ENCODE results near the gene VAC14.

The VAC14 gene

DNA sequence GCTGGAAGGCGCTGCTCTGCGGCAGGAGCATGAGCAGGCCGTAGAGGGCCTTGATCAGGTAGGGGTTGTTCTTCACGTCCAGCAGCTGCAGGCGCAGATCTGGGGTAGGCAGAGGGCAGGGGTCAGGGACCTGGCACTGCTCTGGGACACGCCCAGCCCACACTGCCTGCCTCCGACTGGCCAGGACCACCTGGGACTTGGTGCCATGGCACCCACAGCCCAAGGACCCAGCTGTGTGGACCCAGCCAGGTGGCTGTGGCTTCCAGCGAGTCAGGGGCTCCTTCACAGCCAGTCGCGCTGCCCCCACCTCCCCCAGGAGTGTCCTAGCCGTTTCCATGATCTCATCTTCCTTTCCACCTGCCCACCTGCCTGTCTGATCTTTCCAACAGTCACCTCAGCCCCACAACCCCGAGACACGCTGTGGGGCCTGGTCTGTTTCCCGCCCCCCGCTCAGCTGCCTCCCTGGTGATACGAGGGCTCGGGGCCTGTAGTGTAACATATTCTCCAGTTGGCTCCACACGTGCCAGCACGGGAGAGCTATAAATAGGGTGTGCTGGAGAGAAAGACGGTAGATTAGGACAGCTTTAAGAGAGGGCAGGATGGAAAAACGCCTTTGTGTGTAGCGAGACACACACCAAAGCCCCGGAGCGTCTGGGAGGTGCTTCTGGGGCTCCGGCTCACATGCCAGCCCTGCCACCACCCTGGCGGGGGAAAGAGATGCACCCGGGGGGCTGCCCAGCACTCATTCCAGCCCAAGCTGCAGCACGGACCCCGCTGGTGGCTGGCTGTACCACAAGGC, 107.9 kb downstream of the VAC14 start:
- DNase-seq (ENCODE audit: low read depth in 2 of 2): no peak

DNA sequence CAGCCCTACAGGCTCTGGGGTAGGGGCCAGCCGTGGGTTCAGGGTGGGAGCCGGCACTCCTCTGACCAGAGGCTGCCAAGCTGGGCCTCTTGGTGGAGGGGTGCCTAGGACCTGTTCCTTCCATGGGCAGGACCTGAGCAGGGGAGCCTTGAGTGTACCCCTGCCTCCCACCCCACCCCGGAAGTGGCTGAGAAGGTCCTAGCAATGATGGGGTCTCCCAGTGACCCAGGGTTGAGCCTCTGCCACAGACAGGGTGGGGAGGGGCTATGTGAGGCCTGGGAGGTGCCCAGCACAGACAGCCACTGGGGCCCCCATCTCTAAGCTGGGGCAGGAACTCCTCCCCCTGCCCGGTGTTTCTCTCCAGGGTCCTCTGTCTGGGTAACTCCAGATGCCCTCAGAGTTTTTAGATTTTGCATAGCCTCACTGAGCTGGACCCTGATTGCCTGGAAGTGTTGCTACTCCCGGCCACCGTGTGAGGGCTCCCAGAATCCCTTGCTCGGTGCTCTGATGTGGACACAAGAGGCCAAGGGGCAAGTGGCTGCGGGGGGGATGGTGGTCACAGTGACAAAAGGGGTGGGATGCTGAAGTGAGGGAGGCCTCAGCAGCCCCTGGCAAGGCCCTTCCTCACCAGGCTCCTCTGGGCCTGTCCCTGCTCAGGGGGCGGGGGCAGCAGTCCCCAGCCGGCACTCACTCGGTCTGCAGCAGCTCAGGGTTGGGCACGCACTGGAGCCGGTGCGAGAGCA, 108.7 kb downstream of the VAC14 start:
- DNase-seq (ENCODE audit: low read depth in 2 of 2): no peak

DNA sequence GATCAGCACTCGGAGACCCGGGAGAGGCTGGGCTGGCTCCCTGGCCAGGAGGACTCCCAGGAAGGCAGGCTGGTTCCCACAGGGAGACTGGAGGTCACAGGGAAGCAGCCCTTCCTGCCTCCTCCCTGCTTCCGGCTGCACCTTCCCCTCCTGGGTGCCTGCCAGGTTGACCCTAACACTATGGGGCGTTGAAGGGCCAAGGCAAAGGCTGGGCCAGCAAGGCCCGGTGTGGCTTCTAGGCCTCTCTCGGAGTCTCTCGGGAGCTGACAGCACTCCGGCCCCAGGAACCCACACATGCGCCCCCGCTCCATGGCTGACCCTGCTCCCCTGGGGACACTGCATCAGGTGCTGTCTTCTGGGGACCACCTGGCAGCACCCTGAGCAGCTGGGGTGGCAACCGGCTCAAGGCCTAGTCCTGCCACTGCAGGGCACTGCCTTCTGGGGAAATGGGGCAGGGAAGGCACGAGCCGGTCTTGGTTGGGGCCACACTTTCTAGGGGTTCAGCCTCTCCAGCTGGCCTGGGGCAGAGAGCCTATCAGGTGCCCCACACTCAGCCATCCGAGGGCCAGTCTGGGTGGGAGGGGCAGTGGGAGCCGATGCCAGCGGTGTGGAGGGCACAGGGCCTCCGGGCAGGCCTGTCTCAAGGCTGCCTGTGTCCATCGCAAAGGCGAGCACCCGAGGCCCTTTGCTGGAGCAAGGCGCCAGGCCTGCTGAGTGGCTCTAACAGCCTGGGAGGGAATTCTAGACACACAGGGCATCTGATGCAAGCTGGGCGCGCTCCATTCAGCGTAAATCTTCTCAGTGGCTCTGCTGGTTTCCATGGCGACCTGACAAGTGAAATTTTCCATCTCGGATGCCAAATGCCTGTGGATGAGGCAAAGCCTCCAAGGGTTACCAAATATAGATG, 109.5 kb downstream of the VAC14 start:
- no peak for DNase-seq (ENCODE audit: low read depth in 2 of 2)

DNA sequence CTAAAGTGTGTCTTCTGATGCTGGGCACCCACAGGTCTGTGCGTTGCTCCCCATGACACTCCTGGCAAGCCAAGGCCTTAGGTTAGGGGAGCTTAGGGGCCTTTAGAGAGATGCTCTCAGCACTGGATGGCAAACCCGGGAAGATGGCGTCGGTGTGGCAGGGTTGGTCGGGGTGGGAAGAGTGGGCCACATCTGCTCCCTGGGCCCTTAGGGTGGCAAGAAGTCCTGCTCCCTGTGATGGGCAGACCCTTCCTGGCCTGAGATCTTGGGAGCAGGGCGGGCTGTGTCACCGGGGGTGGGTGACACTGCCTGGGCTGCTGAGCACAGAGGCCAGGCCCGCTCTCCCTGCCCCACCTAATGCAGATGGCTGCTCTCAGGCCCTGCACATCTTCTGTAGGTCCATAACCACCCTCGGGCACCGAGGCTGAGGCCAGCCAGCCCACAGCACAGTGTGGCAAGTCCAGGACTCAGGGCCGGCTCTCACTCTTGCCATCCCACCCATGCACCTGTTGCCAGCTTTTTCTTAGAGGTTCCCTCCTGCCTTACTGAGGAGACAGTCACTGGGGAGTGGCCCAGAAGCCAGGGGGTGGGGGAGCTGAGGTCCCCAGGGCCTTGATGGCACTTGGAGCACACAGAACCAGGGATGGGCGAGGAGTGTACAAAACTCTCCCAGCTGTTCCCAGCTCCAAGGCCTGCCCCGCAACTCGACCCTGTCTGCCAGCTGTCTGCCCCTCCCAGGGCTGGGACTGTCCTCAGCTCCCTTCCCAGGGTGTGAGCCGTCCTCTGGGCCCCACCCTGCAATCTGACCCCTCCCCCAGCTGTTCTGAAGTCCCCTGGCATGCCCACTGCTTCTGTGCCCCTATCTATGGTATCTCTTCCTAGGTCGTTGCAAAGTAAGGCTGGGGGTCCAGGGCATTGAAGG, 110.7 kb downstream of the VAC14 start:
- DNase-seq (ENCODE audit: low read depth in 2 of 2): no peak

DNA sequence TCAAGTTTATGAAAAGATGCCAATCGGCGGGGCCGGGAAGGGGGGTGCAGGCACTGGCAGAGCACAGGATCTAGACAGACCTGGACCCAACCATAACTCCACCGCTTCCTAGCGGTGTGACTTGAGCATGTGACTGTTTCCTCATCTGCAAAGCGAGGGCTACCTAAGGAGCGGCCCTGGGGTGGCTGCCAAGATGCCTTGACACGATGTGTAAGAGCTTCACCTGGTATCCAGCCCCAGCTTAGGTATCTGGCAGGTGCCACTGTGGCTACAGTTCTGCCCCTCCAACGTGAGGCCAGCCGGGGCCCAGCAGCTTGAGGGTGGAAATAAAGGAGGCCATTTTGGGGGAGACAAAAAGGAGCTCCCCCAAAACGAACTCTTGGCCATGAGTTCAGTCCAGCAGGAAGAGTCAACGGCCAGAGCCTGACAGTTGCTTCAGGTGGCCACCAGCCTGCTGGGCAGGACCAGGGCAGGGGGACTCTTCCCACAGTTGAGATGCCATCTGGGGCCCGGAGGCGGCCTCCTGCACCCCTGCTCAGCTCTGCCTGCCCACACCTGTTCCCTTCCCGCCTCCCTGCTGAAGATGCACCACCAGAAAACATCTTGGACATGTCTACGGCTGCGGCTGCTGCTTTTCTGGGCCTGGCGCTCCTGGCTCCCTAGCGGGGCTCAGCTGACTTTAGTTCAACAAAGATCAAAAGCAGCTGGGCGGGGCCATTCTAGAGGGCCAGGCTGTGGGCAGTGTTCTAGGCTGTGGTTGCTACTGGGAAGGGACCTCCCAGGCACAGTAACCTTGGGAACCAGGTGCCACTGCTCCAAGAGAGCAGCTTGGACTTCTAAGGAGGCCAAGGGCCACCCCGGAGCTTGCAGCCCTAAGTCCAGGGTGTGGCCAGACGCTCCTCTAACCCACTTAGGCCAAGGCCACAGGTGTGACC, 111.7 kb downstream of the VAC14 start:
- no peak for DNase-seq (ENCODE audit: low read depth in 2 of 2)

DNA sequence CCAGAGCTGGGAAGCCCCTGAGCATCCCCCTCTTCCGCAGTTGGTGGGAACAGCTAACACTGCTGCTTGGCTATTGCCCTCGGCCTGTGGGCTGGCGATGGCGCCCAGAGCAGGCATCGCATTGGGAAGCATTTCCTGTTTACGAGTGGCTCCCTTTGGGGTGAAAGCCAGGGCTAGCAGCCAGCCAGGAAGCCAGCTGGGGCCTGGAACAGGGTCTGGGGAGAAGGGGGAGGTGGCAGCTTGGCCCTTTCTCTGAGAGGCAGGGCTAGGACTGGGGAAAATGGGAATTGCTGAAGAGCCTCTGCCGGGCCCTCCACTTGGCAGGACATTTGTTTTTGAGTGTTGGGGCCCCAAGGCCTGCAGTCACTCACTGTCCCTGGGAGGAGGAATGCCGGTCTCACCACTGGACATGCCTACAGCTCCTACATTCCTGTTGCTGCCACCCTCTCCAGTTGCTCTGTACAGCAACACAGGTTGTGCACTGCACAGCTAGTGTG, 112.7 kb downstream of the VAC14 start:
- no peak for DNase-seq (ENCODE audit: low read depth in 2 of 2)

DNA sequence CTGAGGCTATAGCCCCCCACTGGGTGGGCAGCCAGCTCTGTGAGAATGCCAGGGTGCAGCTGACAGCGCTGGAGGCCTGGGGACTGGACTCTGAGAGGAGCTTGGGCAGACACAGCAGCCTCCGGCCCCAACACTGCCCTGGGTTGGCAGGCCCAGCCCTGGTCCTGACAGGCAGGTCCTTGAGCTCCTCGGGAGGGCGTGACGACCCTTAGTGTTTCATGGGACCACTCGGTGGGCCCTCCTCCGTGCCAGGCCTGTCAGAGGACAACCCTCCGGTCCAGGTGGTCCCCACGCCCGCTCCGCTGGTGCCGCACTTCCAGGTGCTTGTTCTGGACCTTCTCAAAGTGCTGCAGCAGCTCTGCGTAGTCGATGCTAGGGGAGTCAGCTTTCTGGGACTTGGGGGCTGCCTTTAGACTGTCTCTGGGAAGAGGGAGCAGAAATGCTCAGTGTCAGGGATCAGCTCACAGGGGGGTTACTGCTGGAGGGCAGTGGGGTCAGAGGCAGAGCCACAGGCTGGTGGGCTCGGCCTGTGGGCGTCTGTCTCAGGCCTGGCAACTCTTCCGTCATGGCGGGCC, 113.2 kb downstream of the VAC14 start:
- no peak for DNase-seq (ENCODE audit: low read depth in 2 of 2)

DNA sequence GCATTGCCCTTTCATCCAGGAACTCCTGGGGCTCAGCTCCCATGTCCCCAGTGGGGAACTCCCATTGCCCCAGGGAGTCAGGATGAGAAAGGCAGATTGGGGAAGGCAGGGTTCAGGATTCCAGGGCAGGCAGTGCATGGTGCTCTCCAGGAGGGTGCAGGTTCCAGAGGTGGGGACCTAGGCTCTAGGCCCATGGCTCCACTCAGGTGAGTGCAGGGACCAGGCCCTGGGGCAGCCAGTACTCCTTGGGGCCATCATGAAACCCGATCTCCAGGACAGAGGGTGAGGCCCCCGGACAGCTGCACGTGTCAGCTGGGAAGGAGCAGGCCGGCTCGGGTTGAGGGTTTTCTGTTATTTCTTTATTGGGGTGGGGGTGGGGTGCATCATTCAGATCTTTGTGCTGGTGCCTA, 113.9 kb downstream of the VAC14 start:
- no peak for DNase-seq (ENCODE audit: low read depth in 2 of 2)

DNA sequence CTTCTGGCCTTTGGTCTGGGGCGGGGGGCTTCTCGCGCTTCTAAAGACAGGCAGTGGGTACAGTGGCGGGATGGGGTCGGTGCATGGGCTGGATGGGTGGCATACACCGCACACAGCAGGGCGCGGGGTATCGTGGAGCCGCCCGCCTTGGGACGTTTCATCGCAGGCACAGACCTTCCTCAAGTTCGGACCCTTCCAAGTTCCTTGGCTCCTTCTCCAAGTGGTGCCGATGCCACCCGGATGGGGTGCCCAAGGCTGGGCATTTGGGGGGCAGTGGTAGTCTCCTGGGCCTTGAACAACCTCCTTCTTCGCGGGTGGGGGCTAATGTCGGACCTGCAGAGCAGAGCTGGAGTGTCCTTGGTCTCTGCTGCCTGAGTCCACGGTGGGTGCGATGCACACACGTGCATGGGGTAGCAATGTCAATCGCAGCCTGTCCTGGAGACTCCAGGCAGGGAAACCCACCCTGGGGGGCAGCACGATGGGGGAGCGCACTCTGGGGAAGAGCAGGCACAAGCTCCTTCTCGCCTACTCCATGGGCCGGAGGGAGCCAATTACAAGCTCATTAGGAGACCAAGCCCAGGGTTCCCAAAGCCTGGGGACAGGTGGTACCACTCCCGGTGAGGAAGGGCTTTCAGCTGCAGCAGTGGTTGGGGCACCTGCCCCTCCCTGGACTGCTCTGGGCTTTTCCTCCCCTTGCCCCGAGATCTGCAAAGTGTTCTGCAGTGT, 114.4 kb downstream of the VAC14 start:
- no peak for DNase-seq (ENCODE audit: low read depth in 2 of 2)

DNA sequence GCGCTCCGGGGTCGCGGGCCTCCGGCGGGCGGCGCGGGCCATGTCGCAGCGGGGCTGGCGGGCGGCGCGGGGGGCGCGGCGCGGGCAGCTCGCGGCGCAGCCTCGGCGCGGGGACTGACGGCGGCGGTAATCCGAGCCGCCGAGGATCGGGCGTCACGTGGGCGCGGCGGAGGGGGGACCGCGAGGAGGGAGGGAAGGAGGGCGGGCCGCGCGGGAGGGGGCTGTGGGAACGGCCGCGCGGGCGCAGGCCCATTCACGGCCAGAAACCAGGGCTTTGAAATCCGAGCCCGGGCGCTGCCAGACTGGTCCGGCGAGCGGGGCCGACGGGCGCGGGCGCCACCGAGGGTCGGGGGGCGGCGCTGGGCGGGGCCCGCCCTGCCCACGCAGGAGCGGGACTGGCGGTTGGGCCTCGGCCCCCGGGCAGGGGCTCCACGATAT, 115.0 kb downstream of the VAC14 start, which contains the start of gene MTSS2:
Gene MTSS2, minus strand, starts transcription at position 116 of the 438 bp plus-strand sequence. CDS start 262 bp downstream, outside the sequence.
- peak in 1 of 2 donors; percentile 15 for DNase-seq (ENCODE audit: low read depth in 2 of 2)

DNA sequence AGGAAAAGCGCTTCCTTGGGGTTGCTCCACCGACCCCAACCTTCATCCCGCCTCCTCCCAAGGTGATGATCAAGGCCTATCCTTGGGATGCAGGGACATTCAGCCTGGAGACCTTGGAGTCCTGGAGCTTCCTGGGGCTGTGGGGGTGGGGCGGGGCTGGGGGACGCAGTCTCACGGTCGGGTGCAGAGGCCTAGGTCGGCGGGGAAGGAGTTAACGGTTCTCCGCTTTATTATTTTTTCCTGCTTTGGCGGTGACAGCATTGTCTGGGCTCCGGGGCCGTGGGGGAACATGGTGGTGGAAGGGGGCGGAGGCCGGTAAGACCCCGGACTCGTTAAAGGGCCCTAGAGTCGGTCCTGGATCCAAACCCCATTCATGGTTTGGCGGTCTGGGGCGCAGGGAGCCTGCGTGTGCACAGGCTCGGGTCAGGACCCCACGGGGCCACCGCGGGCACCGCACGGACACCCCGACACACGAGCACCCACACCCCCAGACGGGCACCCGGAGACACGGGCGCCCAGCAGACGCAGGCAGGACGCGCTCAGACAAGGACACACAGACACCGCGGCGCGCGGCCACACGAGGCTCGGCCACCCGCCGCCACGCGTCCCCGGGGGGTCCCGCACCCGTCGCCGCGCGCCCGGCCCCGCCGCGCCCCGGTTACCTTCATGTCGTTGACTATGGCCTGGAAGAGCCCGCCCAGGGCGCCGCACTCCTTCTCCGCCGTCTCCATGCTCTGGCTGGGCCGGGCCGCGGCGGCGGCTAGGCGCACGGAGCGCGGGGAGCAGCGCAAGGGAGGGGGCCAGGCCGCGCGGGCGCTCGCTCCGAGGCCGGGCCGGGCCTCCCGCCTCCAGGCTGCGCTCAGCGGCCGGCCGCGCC, 115.7 kb downstream of the VAC14 start:
- no peak for DNase-seq (ENCODE audit: low read depth in 2 of 2)

DNA sequence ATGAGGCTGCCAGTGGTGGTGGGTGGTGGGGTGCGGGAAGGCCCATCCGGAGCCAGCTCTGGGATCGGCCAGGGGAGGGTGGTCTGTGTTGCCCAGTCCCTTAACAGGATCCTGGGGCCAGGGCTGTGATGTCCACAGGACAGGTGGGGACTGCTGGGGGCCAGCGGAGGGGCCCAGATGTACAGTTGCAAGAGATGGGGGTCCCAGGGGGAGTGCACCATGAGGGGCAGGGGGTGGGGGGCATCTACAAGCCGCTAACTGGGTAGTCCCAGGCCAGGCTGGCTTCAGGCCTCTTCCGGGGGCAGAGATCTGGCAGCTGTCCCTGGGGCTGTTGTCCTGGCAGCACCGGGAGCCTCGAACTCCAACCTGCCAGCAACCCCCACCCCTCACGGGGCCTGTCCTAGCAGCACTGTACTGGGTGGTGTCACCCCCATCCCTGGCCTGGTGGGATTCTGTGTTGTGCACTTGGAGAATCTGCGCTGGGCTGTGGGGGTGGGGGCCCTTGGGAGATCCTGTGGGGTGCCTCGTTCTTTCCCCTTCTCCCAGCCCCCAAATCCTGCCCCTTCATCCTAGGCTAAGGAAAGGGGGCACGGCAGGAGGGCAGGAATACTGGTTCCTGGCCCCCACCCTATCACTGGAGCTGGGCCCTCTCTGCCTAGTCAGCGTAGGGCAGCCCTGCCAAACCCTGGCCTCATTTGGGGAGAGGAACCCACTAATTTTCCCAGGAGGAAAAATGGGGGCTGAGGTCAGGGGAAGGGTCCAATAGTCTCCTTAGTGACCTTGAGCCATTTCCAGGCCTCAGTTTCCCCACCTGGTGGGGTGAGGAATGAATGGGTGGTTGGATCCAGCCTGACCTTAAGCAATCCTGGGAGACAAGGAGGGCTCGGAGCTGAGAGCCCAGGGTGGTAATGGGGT, 116.6 kb downstream of the VAC14 start:
- DNase-seq (ENCODE audit: low read depth in 2 of 2): no peak

DNA sequence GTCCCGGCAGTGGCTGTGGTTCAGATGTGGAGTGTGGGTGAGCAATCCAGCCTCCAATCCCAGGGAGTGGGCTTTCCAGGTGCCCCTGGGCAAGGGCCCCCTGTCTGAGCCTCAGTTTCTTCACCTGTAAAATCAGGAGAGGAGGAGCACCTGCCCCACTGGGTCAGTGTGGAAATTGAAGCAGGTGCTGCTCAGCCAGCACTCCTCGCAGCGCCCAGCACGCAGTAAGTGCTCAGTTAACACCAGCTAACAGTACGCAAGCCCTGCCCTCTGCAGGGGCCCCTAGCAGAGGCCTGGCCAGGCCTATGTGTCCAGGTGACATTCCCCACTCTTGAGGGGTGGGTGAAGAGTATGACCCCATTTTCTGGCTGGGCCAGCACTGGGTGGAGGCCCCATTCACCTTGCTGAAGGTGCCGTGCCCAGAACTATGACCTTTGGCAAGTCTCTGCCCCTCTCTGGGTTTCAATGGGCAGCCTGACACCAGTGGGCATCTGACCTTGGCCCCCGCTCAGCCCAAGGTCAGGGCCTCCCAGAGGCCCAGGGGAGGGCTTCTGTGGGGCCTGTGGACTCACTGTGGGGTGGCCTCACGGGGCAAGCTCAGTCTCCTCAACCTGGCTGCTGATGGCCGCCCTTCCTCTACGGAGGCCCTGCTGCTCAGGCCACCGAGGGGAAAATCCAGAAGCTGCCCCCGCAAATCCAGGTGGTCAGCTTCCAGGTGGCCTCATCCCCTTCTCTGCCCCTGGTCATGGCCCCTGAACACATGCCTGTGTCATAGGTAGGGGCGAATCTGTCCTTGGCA, 117.6 kb downstream of the VAC14 start:
- DNase-seq (ENCODE audit: low read depth in 2 of 2): no peak

DNA sequence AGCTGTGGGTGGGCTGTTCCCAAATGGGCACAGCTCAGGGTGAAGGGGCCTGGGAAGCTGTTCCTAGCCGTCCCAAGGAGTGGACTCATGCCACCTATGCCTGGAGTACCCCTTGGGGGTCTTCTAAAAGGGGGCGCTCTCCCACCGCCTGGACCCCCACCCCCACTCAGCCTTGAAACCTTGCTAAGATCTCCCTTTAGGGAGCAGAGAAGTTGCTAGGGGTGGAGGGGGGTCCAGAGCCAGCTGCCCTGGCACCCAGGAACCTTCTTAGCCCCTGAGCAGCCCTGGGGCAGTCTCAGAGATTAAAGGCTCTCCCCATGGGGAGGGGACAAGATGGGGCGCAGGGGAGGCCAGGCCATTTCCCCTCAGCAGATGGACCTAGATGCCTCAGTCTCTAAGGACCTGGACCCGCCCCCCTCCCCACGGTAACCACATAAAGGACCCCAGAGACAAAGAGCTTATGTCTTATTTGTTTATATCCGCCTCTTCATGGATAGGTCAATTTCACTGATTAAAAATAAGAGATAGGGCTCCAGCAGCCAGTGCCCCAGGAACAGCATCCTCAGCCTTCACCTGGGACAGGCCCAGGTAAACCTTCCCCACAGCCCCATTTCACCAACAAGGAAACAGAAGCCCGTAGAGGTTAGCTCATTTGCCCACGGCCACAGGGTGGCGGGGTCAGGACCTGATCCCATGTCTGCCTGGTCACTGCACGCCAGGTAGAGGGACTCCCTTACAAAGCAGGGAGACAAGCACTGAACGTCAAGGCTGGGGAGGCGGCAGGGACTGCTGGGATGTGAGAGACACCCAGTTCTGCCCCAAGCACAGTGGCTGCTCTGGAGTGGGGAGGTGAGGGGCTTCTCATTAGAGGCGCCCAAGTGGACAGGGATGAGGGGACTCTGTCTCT, 118.5 kb downstream of the VAC14 start:
- DNase-seq (ENCODE audit: low read depth in 2 of 2): no peak

All from stimulated activated CD8-positive, alpha-beta memory T cell treated with anti-CD3 and anti-CD28 coated beads, Interleukin-2, amount 100 ng/mL, for 48 hours (primary cell).